ENCODE data around the gene KCNN1.

GRCh38 chr19:17931532-17932191 is 35.2 kb upstream of the KCNN1 start:
- no peak for TF ChIP-seq CTCF (conservative IDR thresholded peaks at IDR 0.05 in 1 of 2, IDR thresholded peaks at IDR 0.05 in 1 of 2; ENCODE audit: low read depth in 1 of 2, low read length in 2 of 2)
- no peak for TF ChIP-seq EZH2 (IDR thresholded peaks at IDR 0.05; ENCODE audit: low read length, missing control alignments)
